GM18498 (cell line): Measurements from ENCODE around the gene FERMT2.

Experiments used
- ATAC-seq: cut with Tn5 transposase; IDR thresholded peaks from one replicate; pipeline ENCODE4 v1.9.1; 2021; ENCODE audit warnings: mild to moderate bottlenecking, moderate library complexity; ENCODE audit not compliant: unreplicated experiment

The FERMT2 gene, protein sequence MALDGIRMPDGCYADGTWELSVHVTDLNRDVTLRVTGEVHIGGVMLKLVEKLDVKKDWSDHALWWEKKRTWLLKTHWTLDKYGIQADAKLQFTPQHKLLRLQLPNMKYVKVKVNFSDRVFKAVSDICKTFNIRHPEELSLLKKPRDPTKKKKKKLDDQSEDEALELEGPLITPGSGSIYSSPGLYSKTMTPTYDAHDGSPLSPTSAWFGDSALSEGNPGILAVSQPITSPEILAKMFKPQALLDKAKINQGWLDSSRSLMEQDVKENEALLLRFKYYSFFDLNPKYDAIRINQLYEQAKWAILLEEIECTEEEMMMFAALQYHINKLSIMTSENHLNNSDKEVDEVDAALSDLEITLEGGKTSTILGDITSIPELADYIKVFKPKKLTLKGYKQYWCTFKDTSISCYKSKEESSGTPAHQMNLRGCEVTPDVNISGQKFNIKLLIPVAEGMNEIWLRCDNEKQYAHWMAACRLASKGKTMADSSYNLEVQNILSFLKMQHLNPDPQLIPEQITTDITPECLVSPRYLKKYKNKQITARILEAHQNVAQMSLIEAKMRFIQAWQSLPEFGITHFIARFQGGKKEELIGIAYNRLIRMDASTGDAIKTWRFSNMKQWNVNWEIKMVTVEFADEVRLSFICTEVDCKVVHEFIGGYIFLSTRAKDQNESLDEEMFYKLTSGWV

DNA sequence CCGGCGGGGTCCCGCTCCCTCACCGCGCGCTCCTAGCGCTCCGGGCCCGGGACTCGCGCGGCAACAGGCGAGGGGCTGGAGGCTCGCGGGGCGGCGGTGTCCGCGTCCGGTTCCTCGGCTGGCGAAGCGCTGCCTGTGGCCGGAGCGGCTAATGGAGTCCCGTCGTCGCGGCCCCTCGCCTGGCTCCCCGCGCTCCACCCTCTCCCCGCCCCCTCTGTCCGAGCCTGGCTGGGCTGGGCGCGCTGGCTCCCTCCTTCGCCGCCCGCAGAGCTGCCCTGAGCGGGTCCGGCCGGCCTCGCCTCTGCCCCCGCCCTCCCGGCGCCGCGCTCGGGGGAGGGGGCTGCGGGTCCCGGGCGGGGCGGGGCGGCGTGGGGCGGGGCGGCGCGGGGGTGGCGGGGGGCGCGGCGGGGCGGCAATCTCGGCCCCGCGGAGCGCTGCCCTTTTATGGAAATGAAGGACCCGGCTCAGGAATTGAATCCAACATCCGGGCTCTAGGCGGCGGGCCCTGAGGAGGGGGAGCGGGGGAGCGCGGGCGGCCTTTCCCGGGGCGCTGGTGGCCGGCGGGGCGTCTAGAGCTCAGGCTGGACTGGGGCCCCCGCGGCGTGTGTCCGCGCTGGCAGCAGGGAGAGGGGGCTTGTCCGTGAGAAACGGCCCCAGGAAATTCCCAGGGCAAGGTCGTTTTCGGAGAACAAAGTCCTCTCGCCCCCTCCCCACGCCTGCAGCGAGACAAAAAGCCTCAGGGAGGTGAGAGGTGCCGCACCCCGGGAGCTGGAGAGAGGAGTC, at the start of gene FERMT2:
TSS of gene FERMT2 (minus strand) at position 153 of the 783 bp plus-strand sequence. CDS start 482 bp downstream, outside the sequence.
- peak; percentile 60 for ATAC-seq

DNA sequence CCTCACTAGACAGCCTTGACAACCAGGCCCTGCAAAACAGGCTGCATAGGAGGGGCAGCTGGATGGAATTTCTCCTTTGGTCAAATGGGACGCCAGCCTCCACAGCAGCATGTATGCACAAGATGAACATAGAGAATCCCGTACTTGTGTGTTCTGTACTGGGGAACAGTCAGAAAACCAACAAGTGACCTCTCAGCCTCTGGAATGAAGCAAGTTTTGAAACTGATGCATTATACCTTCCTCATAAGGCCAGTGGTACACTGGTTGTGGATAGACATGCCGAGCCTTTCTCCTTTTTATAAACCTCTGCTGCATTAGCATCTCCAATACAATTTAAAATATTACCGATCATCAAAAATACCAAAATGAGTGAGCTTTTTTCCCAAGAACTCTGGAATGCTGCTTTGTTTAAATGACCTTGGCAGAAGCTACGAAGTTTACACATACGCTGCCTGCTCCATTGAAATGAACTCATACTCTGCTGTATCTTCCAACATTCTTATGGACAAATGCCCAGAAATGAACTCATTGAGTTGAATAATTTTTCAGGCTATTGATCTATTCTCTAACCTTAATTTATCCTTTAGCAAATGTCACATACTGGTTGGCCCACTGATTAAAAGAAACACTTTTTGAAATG, 47.6 kb upstream of the FERMT2 start:
- ATAC-seq, result no peak

DNA sequence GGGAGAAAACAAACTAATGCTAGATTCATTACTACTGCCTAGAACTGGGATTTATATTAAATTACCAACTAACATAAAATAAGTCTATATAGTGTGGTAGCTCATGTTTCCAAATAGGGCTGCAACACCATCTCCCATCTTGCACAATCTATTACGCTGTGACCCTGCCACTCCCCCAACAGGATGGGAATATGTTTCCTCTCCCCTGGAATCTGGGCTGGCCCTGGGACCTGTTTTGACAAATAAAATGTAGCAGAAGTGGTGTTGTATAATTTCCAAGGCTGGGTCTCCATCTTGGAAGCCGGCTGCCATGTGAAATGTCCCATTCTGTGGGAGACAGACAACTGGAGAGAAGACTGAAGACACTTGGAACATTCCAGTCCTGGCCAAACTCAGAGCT, 45.6 kb upstream of the FERMT2 start:
- no peak for ATAC-seq

DNA sequence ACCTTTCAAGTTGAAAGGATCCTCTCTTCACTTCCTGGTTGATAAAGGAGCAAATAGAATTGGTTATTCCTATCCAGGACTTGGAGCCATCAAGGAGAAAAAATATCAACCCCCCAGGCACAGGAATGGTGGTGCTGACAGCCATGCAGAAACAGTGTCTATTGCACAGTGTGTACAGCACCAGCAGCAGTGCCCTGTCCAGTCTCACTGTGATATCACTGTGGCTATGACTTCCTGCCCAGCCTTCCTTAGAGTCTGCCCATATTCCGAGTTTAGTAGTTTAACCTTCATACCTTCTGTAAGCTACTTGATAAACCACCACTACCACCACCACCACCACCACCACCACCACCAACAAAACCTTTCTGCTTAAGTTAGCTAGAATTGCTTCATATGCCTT, 45.1 kb upstream of the FERMT2 start:
- no peak for ATAC-seq

DNA sequence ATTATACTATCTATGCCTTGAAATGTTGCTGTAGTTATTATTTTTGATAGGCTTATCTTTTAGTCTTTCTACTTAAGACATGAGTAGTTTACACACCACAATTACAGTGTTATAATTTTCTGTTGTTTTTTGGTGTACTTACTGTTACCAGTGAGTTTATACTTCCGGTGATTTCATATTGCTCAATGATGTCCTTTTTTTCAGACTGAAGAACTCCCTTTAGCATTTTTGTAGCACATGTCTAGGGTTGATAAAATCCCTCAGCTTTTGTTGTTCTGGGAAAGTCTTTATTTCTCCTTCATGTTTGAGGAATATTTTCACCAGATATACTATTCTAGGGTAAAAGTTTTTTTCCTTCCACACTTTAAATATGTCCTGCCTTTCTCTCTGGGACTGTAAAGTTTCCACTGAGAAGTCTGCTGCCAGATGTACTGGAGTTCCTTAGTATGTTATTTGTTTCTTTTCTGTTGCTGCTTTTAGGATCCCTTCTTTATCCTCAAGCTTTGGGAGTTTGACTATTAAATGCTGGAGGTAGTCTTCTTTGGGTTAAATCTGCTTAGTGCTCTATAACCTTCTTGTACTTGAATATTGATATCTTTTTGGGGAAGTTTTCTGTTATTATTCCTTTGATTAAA, 41.5 kb upstream of the FERMT2 start:
- ATAC-seq, result no peak

DNA sequence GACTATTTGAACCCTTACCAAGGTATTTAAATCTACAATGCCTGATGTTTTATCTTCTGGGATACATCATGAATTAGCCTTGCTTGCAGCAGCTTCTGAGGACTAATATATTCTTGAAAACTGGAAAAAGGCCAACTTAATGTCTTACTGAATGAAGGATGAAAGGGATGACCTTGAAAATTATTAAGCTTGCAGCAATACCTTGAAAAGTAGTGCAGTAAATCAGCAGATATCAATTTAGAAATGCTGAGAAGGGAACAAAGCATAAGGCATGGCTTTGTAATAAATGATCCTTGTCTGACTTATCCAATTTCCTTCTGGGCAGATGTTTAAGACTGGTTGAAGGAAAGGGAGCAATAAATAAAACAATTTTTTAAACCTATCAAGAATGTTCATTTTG, 37.3 kb upstream of the FERMT2 start:
- no peak for ATAC-seq

DNA sequence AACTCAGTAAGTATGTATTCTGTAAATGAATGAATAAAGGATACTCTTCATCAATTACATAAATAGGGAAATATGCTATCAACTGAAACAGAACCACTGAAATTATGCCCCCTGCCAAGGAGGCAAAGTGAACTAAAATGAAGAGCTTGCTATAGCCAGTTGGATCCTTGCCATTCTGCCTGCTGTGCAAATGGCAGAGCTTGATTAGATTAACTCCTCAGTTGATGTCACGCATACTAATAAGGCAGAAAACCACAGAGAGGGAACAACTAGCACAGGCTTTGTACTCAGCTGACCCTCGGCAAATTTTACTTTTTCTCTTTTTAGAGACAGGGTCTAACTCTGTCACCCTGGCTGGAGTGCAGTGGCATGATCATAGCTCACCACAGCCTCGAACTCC, 36.7 kb upstream of the FERMT2 start:
- ATAC-seq, result no peak

DNA sequence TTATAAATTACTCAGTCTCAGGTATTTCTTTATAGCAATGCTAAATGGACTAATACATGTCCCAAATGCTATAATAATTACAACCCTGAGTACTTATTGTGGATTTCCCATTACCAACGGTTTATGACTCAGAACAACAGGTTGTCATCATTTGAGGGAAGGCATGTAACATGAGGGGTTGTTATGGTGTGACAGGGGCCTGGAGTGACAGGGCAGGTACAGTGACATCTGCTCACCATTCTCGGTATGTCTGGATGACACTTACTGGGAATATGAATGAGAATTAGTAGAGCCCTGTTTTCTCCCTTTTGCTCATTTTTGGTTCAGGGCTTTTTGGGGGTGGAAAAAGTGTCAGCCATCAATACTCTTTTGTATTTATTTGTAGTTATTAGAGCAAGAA, 36.2 kb upstream of the FERMT2 start:
- ATAC-seq, result no peak

DNA sequence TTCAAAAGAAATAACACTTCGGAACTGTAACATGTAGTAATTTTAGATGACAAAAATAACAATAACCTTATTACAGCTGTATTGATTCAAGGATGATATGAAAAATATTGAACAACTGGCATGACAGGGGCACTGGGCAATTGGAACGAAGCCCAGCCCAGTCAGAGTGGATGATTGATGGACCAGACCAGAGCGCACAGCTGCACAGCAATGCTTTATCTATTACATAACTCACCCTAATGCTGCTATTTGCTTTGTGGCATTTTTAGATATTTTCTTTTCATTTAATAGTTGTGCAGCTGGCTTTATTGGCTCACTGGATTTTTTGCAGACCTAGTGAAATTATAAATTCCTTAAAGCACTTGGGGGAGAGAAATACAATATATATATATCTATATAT, 26.9 kb upstream of the FERMT2 start:
- no peak for ATAC-seq

DNA sequence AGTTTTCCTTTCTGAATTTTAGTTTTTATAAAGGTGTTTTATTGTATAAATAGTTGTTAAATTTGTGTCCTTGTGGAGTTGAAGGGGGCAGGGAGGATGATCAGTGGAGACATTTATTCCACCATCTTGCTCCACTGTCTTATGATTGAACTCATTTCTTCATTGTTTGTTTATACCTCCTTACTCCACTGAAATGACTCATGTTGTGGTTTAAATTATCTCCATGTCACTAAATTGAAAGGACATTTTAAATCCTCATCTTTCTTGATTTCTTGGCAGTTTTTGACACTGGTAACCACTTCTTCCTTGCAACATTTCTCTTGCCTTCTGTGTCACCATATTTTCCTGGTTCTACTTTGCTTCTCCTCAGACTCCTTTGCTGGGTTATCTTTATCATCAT, 23.6 kb upstream of the FERMT2 start:
- ATAC-seq, result no peak

DNA sequence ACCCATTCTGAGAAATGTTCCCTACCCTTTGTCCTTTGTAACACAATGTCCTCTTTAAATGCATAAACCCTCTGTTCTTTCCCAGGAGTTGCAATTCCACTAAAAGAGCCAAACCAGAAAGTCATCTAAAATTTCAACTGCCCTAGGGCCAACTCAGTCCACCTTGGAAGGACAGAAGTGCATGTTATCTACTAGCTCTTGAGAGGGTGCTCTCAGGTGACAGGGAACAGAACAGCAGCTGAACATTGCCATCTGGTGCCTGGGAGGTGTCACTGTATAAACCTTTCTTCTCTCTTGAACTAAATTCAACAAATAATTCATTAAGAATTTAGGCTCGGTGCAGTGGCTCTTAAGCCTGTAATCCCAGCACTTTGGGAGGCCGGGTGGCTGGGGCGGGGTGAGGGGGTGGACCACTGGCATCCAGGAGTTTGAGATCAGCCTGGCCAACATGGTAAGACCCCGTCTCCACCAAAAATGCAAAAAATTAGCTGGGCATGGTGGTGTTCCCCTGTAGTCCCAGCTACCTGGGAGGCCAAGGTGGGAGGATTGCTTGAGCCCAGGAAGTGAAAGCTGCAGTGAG, 10.3 kb upstream of the FERMT2 start:
- peak; percentile 68 for ATAC-seq

DNA sequence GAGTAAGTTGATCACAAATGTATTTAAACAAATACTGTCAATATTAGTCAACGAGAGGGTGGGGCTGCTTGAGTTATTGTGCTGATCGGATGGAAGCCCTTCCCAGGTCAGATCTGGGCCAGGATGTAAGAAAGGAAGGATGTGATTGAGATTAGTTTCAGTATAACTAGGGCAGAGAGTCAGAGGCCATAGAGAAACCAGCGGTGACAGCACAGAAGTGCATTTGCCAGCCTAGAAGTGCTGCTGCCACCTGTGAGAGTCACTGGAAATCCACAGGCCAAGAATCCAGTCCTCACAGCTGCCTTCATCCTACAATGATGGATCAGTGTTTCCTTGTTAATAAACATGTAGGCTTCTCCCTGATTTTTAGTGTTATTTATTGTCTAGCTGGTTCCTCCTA, 9.8 kb upstream of the FERMT2 start:
- ATAC-seq, result no peak

DNA sequence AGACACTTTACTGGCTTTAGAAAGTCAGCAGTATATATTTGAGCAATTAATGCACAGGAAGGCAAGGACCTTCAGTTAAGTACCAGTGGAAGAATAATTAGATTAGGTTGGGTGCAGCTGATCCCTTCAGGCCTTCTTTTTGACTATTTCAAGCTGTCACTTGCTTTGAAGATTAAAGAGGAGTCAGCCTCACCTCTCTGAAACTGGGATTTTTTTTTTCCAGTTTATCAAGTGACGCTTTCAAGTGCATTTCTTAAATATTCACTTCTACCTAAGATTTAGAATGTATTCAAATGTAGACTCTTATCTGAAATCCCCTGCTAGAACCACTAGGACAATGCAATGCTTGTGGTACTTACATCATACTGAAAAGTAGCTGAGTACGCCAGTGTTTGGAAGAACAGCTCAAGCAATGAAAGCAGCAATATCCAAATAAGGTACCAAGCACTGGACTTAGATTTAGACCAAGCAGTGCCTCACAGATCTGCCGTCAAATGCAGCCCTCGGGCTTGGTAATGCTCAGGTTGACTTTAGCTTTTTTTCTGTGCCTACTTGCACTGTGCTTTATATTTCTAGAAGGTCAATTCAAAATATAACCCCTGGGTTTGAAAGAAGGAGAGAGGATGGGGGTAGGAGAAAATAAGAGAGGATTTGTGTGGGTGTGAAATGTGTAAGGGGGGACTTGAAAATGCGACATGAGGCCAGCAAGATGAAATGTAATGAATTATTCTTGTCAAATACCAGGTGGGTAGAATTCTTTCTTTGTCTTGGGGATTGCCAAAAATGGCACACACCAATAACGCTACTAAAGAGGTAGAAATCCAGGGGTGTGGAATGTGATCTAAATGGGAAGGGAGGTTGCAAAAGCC, 3.7 kb upstream of the FERMT2 start:
- ATAC-seq, result no peak

DNA sequence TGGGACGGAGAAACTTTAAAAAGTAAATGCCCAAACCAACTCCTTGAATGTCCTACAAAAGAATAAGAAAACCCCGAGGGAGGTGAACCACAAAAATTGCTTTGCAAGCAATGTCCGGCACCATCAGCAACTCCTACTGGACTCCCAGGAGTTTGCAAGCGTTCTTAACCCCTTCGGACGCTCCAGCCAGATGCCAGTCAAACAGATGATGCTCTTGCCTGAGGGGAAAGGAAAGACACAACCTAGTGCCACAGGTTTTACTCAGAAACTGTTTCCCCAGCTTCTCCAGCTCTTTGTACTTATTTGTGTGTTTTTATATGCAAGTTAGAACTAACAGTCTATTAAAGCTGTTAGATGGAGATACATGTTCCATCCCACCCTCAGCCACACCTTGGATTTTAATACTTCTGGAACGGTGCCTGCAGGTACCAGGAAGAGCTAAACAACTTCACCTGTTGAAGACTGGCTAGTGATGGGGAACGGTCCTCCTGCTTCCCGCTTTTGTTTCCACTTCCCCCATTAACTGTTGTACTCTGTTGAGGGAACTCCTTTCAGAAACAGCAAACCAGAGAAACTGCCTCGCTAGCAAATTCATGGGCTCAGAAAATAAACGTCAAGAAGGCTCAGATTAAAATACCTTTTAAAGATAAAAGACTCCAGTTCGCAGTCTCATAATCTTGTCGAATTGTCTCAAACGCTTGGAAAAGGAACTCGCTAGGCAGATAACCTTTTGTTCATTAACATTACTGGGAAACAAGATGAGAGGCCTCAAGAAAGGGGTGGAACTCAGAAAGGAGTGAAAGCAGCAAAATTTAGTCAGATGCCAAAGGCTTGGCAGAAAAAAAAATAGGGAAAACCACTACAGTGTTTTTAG, 1.1 kb upstream of the FERMT2 start:
- ATAC-seq, result no peak

DNA sequence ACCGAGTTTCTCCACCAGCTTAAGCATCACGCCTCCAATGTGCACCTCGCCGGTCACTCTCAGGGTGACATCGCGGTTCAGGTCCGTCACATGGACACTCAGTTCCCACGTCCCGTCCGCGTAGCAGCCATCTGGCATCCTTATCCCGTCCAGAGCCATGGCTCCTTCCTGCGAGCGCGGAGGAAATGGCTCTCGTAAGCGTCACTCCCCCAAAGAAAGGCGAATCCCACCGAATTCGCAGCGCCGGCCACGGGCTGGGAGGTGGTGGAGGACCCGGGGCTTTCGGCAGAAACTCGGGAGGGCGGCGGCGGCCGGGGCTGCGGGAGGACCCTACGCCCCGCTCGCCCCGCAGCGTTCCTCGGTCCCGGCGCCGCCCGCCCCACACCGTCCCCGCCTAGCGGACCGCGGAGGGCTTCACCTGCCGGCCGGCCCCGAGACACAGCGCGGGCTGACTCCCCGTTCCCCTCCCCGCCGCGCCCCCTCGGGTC, 396 bp downstream of the FERMT2 start:
- ATAC-seq, result peak; percentile 58

DNA sequence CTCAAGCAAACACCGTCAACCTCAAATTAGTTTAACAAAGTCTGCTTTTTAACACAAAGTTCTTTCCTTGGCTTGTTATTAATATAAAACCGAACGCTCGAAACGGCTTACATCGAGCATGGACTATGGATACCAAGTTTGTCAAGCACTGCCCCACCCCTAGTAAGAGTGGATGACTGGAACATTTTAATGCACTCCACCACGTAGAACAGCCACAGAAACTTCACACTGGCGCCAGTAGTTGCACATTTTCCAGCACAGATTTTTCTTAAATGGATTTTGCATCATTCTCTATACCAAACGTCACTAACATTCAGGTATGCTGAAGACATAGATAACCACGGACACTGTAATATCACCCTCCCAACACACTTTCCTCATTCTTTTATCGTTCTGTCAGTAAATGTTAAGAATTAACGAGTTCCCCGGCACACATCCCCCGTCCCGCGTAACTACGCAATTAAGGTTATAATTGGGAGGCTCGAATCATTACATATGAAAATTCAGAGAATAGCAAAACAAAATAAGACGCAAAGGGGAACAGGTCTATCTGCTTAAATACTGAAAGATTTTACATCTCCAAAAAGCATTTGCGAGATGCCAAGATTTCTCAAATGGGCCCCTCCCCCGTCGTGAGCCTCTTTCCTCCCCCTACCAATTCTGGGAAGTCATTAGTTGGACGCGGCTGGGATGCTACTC, 990 bp downstream of the FERMT2 start:
- no peak for ATAC-seq

DNA sequence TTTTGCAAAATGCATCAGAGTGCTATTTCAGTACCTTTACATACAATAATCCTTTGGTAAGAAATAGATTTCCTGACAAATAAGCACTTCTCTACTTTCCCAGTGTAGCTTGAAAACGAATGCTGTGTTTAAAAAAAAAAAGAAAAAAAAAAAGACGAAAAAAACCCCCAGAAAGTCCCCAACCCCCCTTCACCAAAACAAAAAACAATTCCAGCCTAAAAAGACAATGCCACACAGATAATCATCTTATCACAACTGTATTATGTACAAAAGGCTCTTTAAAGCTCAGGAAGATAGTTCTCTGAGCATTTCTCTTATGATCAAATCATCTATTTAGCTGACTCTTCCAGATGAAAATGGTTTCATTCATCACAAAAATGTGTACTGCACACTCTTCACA, 1.6 kb downstream of the FERMT2 start:
- ATAC-seq, result no peak

DNA sequence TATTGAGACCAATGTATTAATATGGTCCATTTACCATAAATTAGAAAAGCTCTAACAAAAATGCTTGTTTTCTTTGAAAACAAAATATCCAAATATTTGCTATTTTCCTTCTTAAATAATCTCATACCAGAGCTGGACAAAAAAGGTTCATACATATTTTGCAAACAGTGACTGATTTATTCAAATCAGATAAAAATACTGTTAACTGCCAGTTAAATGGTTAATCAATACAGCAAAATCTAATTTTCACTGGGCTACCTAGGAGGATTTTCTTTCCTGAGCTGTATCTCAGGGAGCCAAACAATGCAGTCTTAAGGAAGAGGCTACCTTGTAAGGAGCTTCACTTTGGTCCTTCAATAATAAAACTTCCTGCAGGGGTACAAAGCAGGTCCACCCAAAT, 2.0 kb downstream of the FERMT2 start:
- ATAC-seq, result no peak
